ENCODE data around the gene RSPO1.

DNA sequence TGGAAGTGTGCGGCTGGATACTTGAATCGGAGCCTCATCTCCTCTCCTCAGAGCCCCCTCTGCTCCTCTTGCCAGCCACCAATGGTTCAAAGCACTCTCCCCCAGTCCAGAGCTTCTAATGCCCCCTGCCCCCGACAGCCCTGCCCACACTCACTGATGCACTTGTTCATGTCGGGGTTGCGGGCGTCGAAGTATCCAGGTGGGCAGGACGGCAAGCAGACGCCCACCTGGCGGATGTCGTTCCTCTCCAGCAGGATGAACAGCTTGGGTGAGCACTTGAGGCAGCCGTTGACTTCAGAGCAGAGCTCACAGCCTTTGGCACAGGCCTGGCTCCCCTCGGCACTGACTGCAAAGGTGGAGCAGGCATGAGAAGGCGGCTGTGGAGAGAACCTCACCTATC, 18.4 kb downstream of the RSPO1 start:
- TF ChIP-seq, protein P1, sequence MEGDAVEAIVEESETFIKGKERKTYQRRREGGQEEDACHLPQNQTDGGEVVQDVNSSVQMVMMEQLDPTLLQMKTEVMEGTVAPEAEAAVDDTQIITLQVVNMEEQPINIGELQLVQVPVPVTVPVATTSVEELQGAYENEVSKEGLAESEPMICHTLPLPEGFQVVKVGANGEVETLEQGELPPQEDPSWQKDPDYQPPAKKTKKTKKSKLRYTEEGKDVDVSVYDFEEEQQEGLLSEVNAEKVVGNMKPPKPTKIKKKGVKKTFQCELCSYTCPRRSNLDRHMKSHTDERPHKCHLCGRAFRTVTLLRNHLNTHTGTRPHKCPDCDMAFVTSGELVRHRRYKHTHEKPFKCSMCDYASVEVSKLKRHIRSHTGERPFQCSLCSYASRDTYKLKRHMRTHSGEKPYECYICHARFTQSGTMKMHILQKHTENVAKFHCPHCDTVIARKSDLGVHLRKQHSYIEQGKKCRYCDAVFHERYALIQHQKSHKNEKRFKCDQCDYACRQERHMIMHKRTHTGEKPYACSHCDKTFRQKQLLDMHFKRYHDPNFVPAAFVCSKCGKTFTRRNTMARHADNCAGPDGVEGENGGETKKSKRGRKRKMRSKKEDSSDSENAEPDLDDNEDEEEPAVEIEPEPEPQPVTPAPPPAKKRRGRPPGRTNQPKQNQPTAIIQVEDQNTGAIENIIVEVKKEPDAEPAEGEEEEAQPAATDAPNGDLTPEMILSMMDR (conservative IDR thresholded peaks at IDR 0.05; ENCODE audit: low read depth, low read length), result no peak
- no peak for TF ChIP-seq BHLHE40 (IDR thresholded peaks at IDR 0.05; ENCODE audit: low read depth, low read length)
- TF ChIP-seq POLR2A (IDR thresholded peaks at IDR 0.05; ENCODE audit: low read depth, low read length), result no peak
- no peak for TF ChIP-seq MXI1 (IDR thresholded peaks at IDR 0.05; ENCODE audit: borderline replicate concordance, low read depth, low read length)
- no peak for TF ChIP-seq MAZ (IDR thresholded peaks at IDR 0.05; ENCODE audit: borderline replicate concordance, low read depth, low read length)
- no peak for TF ChIP-seq RCOR1 (IDR thresholded peaks at IDR 0.05; ENCODE audit: insufficient replicate concordance, low read length)
- TF ChIP-seq RAD21 (IDR thresholded peaks at IDR 0.05; ENCODE audit: low read length), result no peak
- no peak for TF ChIP-seq SMC3 (IDR thresholded peaks at IDR 0.05; ENCODE audit: low read depth, low read length)
- TF ChIP-seq, protein P2, sequence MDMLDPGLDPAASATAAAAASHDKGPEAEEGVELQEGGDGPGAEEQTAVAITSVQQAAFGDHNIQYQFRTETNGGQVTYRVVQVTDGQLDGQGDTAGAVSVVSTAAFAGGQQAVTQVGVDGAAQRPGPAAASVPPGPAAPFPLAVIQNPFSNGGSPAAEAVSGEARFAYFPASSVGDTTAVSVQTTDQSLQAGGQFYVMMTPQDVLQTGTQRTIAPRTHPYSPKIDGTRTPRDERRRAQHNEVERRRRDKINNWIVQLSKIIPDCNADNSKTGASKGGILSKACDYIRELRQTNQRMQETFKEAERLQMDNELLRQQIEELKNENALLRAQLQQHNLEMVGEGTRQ (IDR thresholded peaks at IDR 0.05; ENCODE audit: low read depth, low read length), result no peak
- TF ChIP-seq CHD1 (IDR thresholded peaks at IDR 0.05; ENCODE audit: low read depth, low read length), result no peak

Data from IMR-90 (cell line).